ENCODE data around the gene SEC14L2.
"Not testable (repeated sequence)": the region's sequence is repeated elsewhere in the genome, so short reads cannot be mapped to it uniquely, and the experiment has no call there.

The SEC14L2 gene

DNA sequence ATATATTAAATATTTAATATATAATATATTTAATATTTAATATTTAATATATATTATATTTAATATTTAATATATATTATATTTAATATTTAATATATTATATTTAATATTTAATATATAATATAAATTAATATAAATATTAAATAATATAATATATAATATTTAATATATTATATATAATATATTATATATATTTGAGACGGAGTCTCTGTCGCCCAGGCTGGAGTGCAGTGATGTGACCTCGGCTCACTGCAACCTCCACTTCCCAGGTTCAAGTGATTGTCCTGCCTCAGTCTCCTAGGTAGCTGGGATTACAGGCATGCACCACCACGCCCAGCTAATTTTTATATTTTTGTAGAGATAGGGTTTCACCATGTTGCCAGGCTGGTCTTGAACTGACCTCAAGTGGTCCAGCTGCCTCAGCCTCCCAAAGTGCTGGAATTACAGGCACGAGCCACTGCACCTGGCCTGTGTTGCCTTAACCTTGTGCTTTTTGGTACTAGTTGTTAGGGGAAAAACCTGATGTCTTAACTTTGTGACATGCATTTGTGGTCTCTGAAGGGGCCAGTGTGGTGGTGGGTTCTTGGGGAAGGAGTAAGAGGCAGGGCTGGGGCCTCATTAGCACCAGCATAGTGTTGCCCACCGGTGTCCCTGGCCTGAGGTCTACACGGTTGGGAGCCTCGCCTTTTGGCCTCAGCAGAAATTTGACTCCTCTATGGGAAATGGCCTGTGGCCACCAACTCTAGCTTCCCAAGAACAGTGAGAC, 58.4 kb downstream of the SEC14L2 start:
- Histone ChIP-seq H3K27ac (ENCODE audit: poor library complexity, severe bottlenecking) (no peak overlapping the region), H3K4me1 (ENCODE audit: insufficient read depth, poor library complexity, severe bottlenecking) (no peaks in the 10 kb centered on the region), H3K9me3 (ENCODE audit: severe bottlenecking) (no peaks in the 10 kb centered on the region), H3K4me3 (ENCODE audit: severe bottlenecking) (no peak overlapping the region), H3K36me3 (ENCODE audit: low read depth) (no peaks in the 10 kb centered on the region), H3K27me3 (ENCODE audit: insufficient read depth, poor library complexity, severe bottlenecking) (no peaks in the 10 kb centered on the region)
- ATAC-seq (ENCODE audit: low read depth) (no peak), DNase-seq (ENCODE audit: low spot score) (no peak)
- TF ChIP-seq, protein P1, sequence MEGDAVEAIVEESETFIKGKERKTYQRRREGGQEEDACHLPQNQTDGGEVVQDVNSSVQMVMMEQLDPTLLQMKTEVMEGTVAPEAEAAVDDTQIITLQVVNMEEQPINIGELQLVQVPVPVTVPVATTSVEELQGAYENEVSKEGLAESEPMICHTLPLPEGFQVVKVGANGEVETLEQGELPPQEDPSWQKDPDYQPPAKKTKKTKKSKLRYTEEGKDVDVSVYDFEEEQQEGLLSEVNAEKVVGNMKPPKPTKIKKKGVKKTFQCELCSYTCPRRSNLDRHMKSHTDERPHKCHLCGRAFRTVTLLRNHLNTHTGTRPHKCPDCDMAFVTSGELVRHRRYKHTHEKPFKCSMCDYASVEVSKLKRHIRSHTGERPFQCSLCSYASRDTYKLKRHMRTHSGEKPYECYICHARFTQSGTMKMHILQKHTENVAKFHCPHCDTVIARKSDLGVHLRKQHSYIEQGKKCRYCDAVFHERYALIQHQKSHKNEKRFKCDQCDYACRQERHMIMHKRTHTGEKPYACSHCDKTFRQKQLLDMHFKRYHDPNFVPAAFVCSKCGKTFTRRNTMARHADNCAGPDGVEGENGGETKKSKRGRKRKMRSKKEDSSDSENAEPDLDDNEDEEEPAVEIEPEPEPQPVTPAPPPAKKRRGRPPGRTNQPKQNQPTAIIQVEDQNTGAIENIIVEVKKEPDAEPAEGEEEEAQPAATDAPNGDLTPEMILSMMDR (IDR thresholded peaks at IDR 0.05; ENCODE audit: poor library complexity, severe bottlenecking), result no peak

DNA sequence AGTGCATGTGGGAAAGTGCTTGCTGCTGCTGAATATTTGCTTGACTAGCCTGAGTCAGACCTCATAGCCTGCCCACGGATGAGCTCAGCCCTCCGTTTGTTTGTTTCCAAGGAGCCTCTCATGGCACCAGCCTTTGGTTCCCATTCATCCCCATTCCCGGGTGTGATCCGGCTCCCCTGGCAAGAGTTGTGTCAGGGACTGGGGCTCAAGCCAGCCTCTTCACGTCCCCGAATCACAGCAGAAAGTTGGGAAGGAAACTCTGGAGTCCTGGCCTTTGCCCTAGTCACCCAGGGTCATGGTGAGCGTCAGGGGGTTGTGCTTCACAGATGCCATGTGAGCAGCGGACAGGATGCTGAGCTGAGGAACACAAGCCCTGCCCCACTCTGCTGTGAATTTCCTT, 61.2 kb downstream of the SEC14L2 start:
- no peaks in the 10 kb centered on the region for H3K36me3 ChIP-seq (ENCODE audit: low read depth)
- no peak overlapping the region for H3K27ac ChIP-seq (ENCODE audit: poor library complexity, severe bottlenecking)
- no peaks in the 10 kb centered on the region for H3K4me1 ChIP-seq (ENCODE audit: insufficient read depth, poor library complexity, severe bottlenecking)
- no peaks in the 10 kb centered on the region for H3K27me3 ChIP-seq (ENCODE audit: insufficient read depth, poor library complexity, severe bottlenecking)
- DNase-seq (ENCODE audit: low spot score) (no peak), ATAC-seq (ENCODE audit: low read depth) (no peak)
- no peaks in the 10 kb centered on the region for H3K9me3 ChIP-seq (ENCODE audit: severe bottlenecking)
- H3K4me3 ChIP-seq (ENCODE audit: severe bottlenecking), result no peak overlapping the region
- TF ChIP-seq, protein P1 (IDR thresholded peaks at IDR 0.05; ENCODE audit: poor library complexity, severe bottlenecking), result no peak

DNA sequence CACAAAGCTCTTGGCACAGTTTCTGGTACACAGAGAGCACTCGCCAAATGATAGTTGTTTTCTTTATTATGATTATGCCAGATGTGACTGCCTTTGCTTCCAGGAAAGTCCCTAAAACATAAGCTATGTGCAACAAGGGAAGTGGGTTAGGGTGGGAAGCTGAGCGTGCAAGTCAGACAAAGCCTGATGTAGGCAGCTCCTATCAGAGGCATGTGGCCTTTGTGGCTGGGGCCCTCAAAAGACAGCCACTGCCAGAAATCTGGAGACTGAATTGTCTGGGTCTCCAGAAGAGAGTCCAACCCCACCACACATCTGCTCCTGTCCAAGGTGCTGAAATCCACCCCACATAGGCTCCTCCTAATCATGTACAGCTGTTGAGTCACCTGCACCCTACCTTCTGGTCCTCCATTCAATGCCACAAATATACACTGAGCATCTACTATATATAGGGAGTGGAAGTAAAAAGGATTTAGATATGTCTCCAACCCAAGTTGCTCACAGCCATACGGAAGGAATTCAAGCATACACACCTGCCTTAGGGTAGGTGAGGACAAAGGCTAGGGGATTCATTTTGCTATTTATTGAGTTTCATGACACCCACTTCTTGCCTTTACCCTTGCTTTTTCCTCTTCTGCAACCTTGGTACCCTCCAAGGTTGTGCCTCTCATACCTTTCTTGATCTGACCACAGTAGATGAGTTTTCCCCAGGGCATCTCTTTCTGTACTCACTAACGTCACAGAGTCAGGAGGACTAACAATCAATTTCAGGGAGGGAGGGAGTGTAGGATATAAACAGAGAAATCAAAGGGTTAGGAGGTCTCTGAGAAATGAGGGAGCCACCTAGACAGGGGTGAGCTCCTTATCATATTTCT, 62.6 kb downstream of the SEC14L2 start:
- no peak overlapping the region for H3K27ac ChIP-seq (ENCODE audit: poor library complexity, severe bottlenecking)
- no peaks in the 10 kb centered on the region for H3K27me3 ChIP-seq (ENCODE audit: insufficient read depth, poor library complexity, severe bottlenecking)
- ATAC-seq (ENCODE audit: low read depth) (no peak), DNase-seq (ENCODE audit: low spot score) (no peak)
- H3K9me3 ChIP-seq (ENCODE audit: severe bottlenecking), result no peaks in the 10 kb centered on the region
- TF ChIP-seq, protein P1 (IDR thresholded peaks at IDR 0.05; ENCODE audit: poor library complexity, severe bottlenecking), result no peak
- H3K4me3 ChIP-seq (ENCODE audit: severe bottlenecking), result no peak overlapping the region
- no peaks in the 10 kb centered on the region for H3K4me1 ChIP-seq (ENCODE audit: insufficient read depth, poor library complexity, severe bottlenecking)
- H3K36me3 ChIP-seq (ENCODE audit: low read depth), result no peaks in the 10 kb centered on the region

DNA sequence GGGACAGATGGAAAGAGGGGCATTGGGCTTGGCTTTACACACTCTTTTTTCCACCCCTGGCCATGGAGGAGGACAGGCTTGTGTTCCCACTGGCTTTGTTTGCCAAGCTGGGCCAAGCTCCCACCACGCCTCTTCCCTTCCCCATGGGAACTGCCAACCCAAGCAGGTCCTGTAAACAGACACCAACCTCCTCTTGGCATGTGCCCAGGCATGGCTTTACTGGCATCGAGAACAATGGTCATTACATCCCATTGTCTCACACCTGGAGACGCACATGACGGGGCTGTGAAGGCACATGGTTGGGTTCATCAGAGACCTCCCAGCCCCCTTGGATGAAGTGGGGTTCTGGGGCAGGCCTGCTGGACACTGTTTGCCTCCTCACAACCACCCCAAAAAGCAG, 63.3 kb downstream of the SEC14L2 start:
- no peak for DNase-seq (ENCODE audit: low spot score)

DNA sequence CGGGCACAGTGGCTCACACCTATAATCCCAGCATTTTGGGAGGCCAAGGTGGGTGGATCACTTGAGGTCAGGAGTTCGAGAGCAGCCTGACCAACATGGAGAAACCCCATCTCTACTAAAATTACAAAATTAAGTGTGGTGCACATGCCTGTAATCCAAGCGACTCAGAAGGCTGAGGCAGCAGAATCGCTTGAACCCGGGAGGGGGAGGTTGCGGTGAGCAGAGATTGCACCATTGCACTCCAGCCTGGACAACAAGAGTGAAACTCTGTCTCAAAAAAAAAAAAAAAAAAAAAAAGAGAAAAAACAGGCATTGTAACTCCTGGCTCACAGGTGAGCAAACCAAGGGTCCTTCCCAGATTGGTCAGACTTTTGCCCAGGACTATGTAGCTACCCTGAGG, 63.7 kb downstream of the SEC14L2 start:
- not testable (repeated sequence) for ATAC-seq (ENCODE audit: low read depth); H3K36me3 ChIP-seq (ENCODE audit: low read depth); H3K4me1 ChIP-seq (ENCODE audit: insufficient read depth, poor library complexity, severe bottlenecking); H3K27me3 ChIP-seq (ENCODE audit: insufficient read depth, poor library complexity, severe bottlenecking); H3K4me3 ChIP-seq (ENCODE audit: severe bottlenecking); H3K9me3 ChIP-seq (ENCODE audit: severe bottlenecking); DNase-seq (ENCODE audit: low spot score); H3K27ac ChIP-seq (ENCODE audit: poor library complexity, severe bottlenecking)

More for the DNA sequence above, 63.3 kb downstream of the SEC14L2 start:
- ATAC-seq (ENCODE audit: low read depth), result no peak
- TF ChIP-seq, protein P1 (IDR thresholded peaks at IDR 0.05; ENCODE audit: poor library complexity, severe bottlenecking), result no peak
- no peaks in the 10 kb centered on the region for H3K27me3 ChIP-seq (ENCODE audit: insufficient read depth, poor library complexity, severe bottlenecking)
- no peak overlapping the region for H3K27ac ChIP-seq (ENCODE audit: poor library complexity, severe bottlenecking)
- H3K36me3 ChIP-seq (ENCODE audit: low read depth), result no peaks in the 10 kb centered on the region
- H3K4me3 ChIP-seq (ENCODE audit: severe bottlenecking), result no peak overlapping the region
- no peaks in the 10 kb centered on the region for H3K9me3 ChIP-seq (ENCODE audit: severe bottlenecking)
- H3K4me1 ChIP-seq (ENCODE audit: insufficient read depth, poor library complexity, severe bottlenecking), result no peaks in the 10 kb centered on the region
